ENCODE measurements around the gene TTC39B. TPM values are rescaled to one million over a fixed set of nuclear protein-coding genes. Genes with fewer than 3 reads are reported as not detected.

Gene TTC39B
- total and polyA plus RNA-seq, 2 of the 8 experiments (the other 6 are each of a cell fraction or from before 2014, with no cell fraction given): 1.6 to 10.9 TPM

DNA sequence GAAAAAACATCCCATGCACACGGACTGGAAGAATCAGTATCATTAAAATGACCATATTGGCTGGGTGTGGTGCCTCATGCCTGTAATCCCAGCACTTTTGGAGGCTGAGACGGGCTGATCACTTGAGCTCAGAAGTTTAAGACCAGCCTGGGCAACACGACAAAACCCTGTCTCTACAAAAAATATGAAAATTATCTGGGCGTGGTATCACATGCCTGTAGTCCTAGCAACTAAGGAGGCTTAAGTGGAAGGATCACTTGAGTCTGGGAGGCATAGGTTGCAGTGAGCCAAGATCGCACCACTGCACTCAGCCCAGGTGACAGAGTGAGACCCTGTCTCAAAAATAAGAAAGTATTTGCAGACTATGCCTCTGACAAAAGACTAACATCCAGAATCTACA, 68.4 kb downstream of the TTC39B start (continued):
- TF ChIP-seq CHD2 (IDR thresholded peaks at IDR 0.05; ENCODE audit: low read length): no peak

DNA sequence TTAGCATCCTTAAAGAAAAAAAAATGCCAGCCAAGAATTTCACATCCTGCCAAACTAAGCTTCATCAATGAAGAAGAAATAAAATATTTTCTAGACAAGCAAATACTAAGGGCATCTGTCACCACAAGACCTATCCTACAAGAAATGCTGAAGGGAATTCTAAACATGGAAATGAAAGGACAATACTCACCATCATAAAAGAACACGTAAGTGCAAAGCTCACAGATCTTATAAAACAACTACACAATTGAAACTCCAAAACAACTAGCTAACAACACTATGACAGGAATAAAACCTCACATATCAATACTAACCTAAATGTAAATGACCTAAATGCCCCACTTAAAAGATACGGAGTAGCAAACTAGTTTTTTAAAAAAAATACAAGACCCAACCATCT, 71.4 kb downstream of the TTC39B start:
- no peak overlapping the region for H3K27ac ChIP-seq (ENCODE audit: low read depth, low read length)
- no peak overlapping the region for H2BK12ac ChIP-seq (ENCODE audit: low read depth, low read length)
- no peaks in the 10 kb centered on the region for H3K79me1 ChIP-seq (ENCODE audit: low read depth, low read length)
- no peak overlapping the region for H4K91ac ChIP-seq (replicated peaks; ENCODE audit: insufficient read length, low read length)
- WGBS, 2 experiments (ENCODE audit: extremely low coverage in 1 of 2, insufficient coverage in 1 of 2, insufficient read length in 1 of 2, insufficient replicate concordance in 2 of 2, low coverage in 1 of 2, low lambda C conversion rate in 2 of 2, missing lambda C conversion rate in 1 of 2): 89% methylated on average over 2 of the region's 2 CpGs; no CpG with 5 or more reads in 1 of the 2 experiments
- no peak overlapping the region for H2BK15ac ChIP-seq (ENCODE audit: low read length)
- no peaks in the 10 kb centered on the region for H4K20me1 ChIP-seq (replicated peaks in 1 of 2; ENCODE audit: control insufficient read depth in 1 of 2, insufficient read depth in 2 of 2, low read length in 2 of 2)
- H3K23me2 ChIP-seq (ENCODE audit: low read depth, low read length): no peaks in the 10 kb centered on the region
- FAIRE-seq (no peak), DNase-seq (ENCODE audit: low read depth in 1 of 2, low spot score in 2 of 2) (no peak)
- H3K4ac ChIP-seq (replicated peaks; ENCODE audit: insufficient read length, low read depth, low read length): no peak overlapping the region
- H2BK5ac ChIP-seq (ENCODE audit: low read depth, low read length): no peak overlapping the region
- H3K79me2 ChIP-seq (ENCODE audit: control insufficient read depth in 1 of 2, insufficient read depth in 2 of 2, low read length in 2 of 2): no peaks in the 10 kb centered on the region
- H4K8ac ChIP-seq (ENCODE audit: extremely low read depth, insufficient read depth, low read length): no peak overlapping the region
- H3K4me3 ChIP-seq (ENCODE audit: extremely low read depth in 1 of 4, insufficient read depth in 2 of 4, low read depth in 3 of 4, low read length in 4 of 4): no peak overlapping the region
- CTCF ChIA-PET (ENCODE audit: partially characterized antibody): no interaction called here
- H4K5ac ChIP-seq (ENCODE audit: insufficient read length, low read depth, low read length): no peak overlapping the region
- H3K23ac ChIP-seq (ENCODE audit: insufficient read length): no peak overlapping the region
- H3K27me3 ChIP-seq (replicated peaks in 1 of 4; ENCODE audit: control insufficient read depth in 3 of 4, extremely low read depth in 1 of 4, insufficient read depth in 3 of 4, low read length in 3 of 4): no peaks in the 10 kb centered on the region
- H2BK20ac ChIP-seq (ENCODE audit: low read length): no peak overlapping the region
- H3K4me2 ChIP-seq (ENCODE audit: insufficient read depth in 1 of 2, low read depth in 2 of 2, low read length in 2 of 2): no peak overlapping the region
- H3K9me3 ChIP-seq (ENCODE audit: insufficient read depth in 2 of 2, low read depth in 1 of 2, low read length in 1 of 2): no peaks in the 10 kb centered on the region; a peak in 1 of 4 replicates
- H2AFZ ChIP-seq (ENCODE audit: low read length): no peak overlapping the region
- H3K9ac ChIP-seq (replicated peaks in 1 of 4; ENCODE audit: extremely low read depth in 1 of 4, low read depth in 3 of 4, low read length in 3 of 4): no peak overlapping the region
- no peak overlapping the region for H3K56ac ChIP-seq (replicated peaks; ENCODE audit: insufficient read length, low read depth, low read length)
- H3K36me3 ChIP-seq (ENCODE audit: control insufficient read depth in 2 of 4, insufficient read depth in 4 of 4, low read length in 3 of 4): no peaks in the 10 kb centered on the region
- H2BK120ac ChIP-seq (replicated peaks; ENCODE audit: low read depth, low read length): no peak overlapping the region
- peaks cover 0 to 2% (median 0%) of the 10 kb centered on the region in 4 experiments; a peak in 1 of 7 replicates for H3K4me1 ChIP-seq (replicated peaks in 1 of 4; ENCODE audit: control insufficient read depth in 3 of 4, insufficient read depth in 4 of 4, low read length in 3 of 4)
- no peak overlapping the region for H3K18ac ChIP-seq (ENCODE audit: extremely low read depth, low read length)
- H3K14ac ChIP-seq (ENCODE audit: insufficient read length): no peak overlapping the region
- POLR2A ChIA-PET (ENCODE audit: partially characterized antibody): no interaction called here
- H2AK5ac ChIP-seq (ENCODE audit: low read depth, low read length): no peak overlapping the region
- TF ChIP-seq SIRT6 (IDR thresholded peaks at IDR 0.05; ENCODE audit: low read length) (no peak), FOSL1 (IDR thresholded peaks at IDR 0.05; ENCODE audit: insufficient read depth, low read depth, low read length) (no peak), GTF2F1 (IDR thresholded peaks at IDR 0.05; ENCODE audit: borderline replicate concordance, low read depth, low read length) (no peak)

Measured in H1 (cell line).